Activated naive CD8-positive, alpha-beta T cell treated with anti-CD3 and anti-CD28 coated beads, Interleukin-2, amount 50 U/mL, for 24 hours (primary cell): ENCODE data around the gene FTCDNL1.
A peak's percentile ranks its signal among the peaks of the same experiment; 100 is the strongest.

Source experiments
- ATAC-seq: fragments of 150-1000 bp; cut with Tn5 transposase; one replicate; pipeline ENCODE4 v1.10.0; 2021
- DNase-seq: peaks from one replicate; pipeline ENCODE4 v3.0.0; 2021
- H3K27ac Mint-ChIP-seq: one replicate; pipeline ENCODE4 v1.8.0; 2021; ENCODE audit warnings: mild to moderate bottlenecking, mixed read lengths
- H3K27me3 Mint-ChIP-seq: one replicate; pipeline ENCODE4 v1.8.0; 2021; ENCODE audit warnings: mixed read lengths
- H3K36me3 Mint-ChIP-seq: one replicate; pipeline ENCODE4 v1.8.0; 2021; ENCODE audit warnings: low read depth, mixed read lengths
- H3K4me1 Mint-ChIP-seq: one replicate; pipeline ENCODE4 v1.8.0; 2021; ENCODE audit warnings: mixed read lengths
- H3K4me3 Mint-ChIP-seq: one replicate; pipeline ENCODE4 v1.8.0; 2021; ENCODE audit warnings: mild to moderate bottlenecking, moderate library complexity, mixed read lengths
- H3K9me3 Mint-ChIP-seq: one replicate; pipeline ENCODE4 v1.8.0; 2021; ENCODE audit warnings: mixed read lengths

Gene FTCDNL1

DNA sequence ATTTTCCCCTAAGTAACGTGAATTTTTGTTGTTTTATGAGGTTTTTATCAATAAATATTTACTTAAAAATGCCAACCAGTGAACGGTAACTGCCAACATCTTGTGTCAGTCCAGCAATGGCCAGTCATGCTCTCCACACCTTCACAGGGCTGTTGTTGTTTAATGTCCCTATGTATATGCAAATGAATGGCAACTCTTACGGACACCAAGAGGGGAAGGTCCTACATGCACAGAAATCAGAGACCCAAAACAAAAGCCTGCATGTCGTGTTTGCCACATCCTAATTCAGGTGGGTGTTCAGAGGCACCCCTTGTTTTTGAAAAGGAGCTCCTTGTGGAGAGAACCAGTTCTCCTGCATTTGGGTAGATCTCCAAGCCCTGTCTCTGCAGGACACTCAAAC, 4.8 kb upstream of the FTCDNL1 start:
- DNase-seq (no peak), ATAC-seq (no peak)
- Mint-ChIP-seq H3K9me3 (no peaks in the 10 kb centered on the region), H3K4me1 (peaks cover 4% of the 10 kb centered on the region), H3K27ac (no peak overlapping the region), H3K36me3 (no peaks in the 10 kb centered on the region), H3K27me3 (peaks cover 23% of the 10 kb centered on the region), H3K4me3 (no peak overlapping the region)

DNA sequence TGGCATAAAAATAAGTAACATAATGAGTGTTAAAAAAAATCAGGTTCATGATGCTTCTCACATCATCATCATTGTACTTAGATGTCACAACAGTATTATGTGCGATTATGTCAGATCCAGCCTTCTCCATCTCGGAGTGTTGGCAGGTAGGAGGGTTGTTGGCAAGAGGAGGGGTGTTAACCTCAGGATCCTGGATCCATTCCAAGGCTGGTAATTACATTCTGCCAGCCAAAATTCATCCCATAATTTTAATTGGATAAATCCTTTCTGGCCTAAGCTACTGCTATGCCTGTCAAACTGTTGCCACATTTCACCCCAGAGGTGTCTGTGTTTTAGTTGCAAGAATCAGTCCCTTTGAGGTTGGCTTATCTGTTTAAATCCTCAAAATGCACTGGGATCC, 891 bp upstream of the FTCDNL1 start:
- Mint-ChIP-seq H3K27ac (no peak overlapping the region), H3K27me3 (peaks cover 11% of the 10 kb centered on the region), H3K4me1 (peaks cover 10% of the 10 kb centered on the region), H3K36me3 (no peaks in the 10 kb centered on the region), H3K4me3 (no peak overlapping the region), H3K9me3 (no peaks in the 10 kb centered on the region)
- no peak for DNase-seq
- no peak for ATAC-seq

DNA sequence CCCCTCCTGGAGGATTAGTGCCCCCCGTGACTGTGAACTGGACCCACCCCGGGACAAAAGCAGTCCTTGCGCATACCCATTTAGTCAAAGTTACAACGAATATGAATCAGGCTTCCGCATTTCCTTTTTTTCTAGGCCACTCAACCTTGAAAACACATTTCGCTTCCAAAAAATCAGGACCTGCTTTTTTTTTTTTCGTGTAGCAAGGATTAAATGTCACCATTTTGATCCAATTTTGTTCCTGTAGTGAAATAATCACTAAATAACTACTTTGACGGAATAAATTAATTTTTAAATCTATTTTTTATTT, 464 bp upstream of the FTCDNL1 start:
- H3K4me3 Mint-ChIP-seq: peak overlapping the region; percentile 95
- no peak for DNase-seq
- no peaks in the 10 kb centered on the region for H3K9me3 Mint-ChIP-seq
- H3K36me3 Mint-ChIP-seq: no peaks in the 10 kb centered on the region
- peak overlapping the region; percentile 98 for H3K27ac Mint-ChIP-seq
- ATAC-seq: no peak
- peaks cover 10% of the 10 kb centered on the region for H3K4me1 Mint-ChIP-seq
- peaks cover 8% of the 10 kb centered on the region for H3K27me3 Mint-ChIP-seq

DNA sequence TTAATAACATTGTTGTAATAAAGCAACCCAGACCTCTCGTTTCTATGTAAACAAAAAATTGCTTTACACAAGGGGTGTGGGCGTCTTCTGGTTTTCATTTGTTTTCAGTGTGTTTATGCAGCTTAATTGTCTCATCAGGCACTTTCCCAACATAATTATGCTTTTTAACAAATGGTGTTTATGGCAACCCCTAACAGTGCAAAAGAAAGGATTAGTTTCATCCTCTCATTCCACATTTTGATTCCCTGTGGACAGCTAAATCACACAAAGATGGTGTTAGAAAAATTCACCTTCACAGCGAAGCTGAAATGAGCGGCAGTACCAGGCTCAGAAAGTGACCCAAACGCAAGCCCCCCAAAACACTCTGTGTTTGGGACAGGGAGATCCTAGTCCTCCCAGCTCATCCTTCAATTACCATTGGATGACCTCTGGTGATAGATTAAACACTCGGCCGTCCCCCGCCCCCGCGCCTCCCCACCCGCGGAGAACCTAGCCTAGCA, 724 bp downstream of the FTCDNL1 start:
- H3K9me3 Mint-ChIP-seq: no peaks in the 10 kb centered on the region
- peak overlapping the region; percentile 75 for H3K4me3 Mint-ChIP-seq
- DNase-seq: no peak
- H3K27ac Mint-ChIP-seq: peak overlapping the region; percentile 49
- peaks cover 8% of the 10 kb centered on the region for H3K27me3 Mint-ChIP-seq
- H3K36me3 Mint-ChIP-seq: peaks cover 2% of the 10 kb centered on the region
- peaks cover 10% of the 10 kb centered on the region for H3K4me1 Mint-ChIP-seq
- no peak for ATAC-seq

DNA sequence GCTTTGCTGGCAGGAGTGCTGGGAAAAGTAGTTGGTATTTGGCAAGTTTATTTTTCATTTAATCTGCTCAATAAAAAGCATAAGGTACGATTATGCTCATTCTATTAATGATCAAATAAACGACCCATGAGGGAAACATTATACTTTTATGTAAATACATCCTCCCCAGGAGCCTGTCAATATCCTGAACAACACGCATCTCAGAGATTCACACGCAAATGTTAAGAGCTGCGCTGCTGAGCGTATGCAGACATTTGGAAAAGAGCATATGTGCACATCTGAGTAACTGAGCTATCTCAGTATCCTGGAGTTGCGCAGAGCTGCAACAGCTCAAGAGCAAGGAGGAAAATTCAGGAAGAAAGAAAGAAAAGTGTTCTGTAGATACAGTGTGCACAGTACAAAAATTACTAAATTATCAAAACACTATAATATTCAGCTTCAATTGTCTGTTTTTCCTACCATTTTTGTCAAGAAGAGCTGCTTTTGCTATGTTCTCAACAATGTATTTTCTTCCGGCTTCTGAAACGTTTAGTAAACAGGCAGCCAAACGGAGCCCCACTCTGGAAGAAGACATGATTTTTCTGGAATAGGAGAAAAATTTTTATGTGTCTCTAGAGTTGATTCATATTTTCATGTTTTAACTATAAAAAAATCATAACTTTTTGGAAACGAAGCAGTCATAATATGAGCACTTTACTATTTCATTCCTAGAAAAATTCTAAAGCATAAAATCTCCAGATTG, 2.4 kb downstream of the FTCDNL1 start:
- peaks cover 10% of the 10 kb centered on the region for H3K4me1 Mint-ChIP-seq
- no peak overlapping the region for H3K4me3 Mint-ChIP-seq
- no peak for ATAC-seq

DNA sequence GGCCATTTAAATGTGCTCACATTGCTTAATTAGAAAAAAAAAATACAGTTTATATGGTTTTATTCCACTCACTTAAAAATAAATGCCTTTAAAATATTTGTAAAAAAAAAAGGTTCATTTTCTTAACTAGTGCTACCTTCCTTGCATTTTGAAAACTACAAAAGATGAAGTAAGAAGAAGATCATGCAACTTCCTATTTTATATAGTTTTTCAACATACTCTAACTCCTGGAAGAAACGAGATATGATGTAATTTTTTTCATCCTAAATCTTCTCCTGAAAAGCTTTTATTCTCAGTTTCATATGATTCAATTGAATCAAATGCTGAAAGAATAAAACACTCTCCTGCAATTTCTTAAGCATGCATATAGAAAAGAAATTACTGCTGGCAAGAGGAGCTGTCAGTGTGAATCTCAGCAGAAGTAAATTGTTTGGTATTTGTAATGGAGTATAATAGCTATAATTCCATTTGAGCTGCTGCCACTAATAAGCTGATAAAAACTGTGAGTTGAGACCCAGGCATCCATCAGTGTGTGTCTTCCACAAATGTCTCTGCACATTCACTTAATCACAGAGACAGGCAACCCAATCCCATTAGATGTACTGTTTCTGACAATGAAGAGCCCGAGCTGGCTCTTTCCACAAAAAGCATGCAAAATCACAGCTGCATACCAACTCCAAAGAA, 3.7 kb downstream of the FTCDNL1 start:
- no peak overlapping the region for H3K4me3 Mint-ChIP-seq

More for the DNA sequence above, 2.4 kb downstream of the FTCDNL1 start:
- H3K9me3 Mint-ChIP-seq: no peaks in the 10 kb centered on the region
- H3K27ac Mint-ChIP-seq: no peak overlapping the region
- peaks cover 4% of the 10 kb centered on the region for H3K27me3 Mint-ChIP-seq
- DNase-seq: no peak
- peaks cover 2% of the 10 kb centered on the region for H3K36me3 Mint-ChIP-seq

DNA sequence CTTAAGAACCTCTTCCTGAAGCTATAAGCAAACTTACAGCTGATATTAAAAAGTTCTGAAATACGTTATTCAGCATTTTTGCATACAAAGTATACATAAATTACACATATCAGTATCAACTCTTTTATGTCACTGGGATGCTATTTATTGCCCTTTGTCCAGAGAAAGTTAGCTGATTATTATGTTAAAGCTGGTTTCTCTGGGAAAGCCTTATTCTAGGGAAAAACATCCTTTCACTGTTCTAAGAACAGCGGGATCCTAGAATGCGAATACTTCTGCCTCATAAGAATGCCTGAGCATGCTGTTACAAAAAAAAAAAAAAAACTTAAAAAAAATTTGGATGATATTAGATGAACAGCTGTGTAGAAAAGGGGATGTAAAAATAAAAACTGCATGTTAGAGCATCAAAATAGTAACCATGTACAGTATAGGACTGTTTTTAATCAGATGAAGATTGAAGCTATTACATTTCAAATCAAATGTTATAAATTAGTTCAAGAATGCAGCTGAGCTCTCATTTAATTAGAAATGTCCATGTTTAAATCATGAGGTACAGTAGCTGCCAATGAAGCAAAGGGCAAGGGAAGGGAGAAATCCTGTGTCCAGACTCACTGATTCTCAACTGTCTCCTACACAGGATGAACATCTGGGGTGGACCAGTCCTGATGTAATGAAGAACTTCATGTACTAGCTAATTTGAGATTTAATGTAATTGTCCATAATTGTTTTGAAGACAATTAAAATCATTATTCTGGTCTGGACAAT, 8.2 kb downstream of the FTCDNL1 start:
- H3K27ac Mint-ChIP-seq: no peak overlapping the region
- no peak for ATAC-seq
- H3K36me3 Mint-ChIP-seq: peaks cover 4% of the 10 kb centered on the region

More for the DNA sequence above, 3.7 kb downstream of the FTCDNL1 start:
- DNase-seq (no peak), ATAC-seq (no peak)
- Mint-ChIP-seq H3K27me3 (peaks cover 4% of the 10 kb centered on the region), H3K36me3 (peaks cover 2% of the 10 kb centered on the region), H3K4me1 (peaks cover 10% of the 10 kb centered on the region), H3K27ac (no peak overlapping the region), H3K9me3 (no peaks in the 10 kb centered on the region)

DNA sequence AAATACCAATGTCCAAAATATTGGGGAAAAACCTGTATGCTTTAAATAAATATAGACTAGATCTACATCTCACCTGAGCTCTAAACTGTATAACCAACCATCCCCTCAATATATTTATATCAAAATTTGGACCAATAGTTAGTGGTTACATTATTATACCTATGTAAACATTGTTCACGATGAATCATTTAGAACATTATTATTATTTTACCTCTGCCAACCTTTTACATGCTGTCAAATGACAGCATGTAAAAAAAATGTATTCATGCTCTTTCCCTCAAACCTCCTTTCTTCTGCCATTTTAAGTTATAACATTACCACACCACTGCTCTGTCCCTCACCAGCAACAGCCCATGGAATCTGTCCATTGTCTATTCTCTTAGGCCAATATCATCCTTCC, 9.6 kb downstream of the FTCDNL1 start:
- no peak overlapping the region for H3K27ac Mint-ChIP-seq
- no peaks in the 10 kb centered on the region for H3K4me1 Mint-ChIP-seq
- ATAC-seq (no peak), DNase-seq (no peak)
- H3K27me3 Mint-ChIP-seq: no peaks in the 10 kb centered on the region
- no peaks in the 10 kb centered on the region for H3K9me3 Mint-ChIP-seq
- no peak overlapping the region for H3K4me3 Mint-ChIP-seq
- peaks cover 7% of the 10 kb centered on the region for H3K36me3 Mint-ChIP-seq

More for the DNA sequence above, 8.2 kb downstream of the FTCDNL1 start:
- Mint-ChIP-seq H3K9me3 (no peaks in the 10 kb centered on the region), H3K4me3 (no peak overlapping the region), H3K4me1 (no peaks in the 10 kb centered on the region), H3K27me3 (no peaks in the 10 kb centered on the region)
- DNase-seq: no peak

DNA sequence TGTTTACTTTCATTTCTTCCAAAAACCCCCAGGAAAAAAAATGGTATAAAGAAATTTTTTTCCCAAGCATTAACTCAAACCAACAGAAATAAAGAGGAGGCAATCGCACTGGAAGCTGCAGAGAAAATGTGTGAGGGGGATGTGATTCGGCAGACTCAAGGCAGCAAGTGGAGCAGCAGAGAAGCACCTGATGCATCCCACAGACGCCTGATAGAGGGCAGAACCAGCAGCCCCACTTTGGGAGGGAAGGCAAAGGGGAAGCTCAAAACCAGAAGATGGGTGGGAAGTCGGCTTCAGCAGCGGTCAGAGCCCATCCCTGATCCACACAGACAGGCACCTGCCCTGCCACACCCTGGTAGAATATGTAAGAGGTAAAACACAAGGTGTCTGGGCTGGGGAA, 12.6 kb downstream of the FTCDNL1 start:
- Mint-ChIP-seq H3K9me3 (no peaks in the 10 kb centered on the region), H3K27ac (no peak overlapping the region), H3K4me1 (no peaks in the 10 kb centered on the region), H3K36me3 (peaks cover 5% of the 10 kb centered on the region), H3K27me3 (no peaks in the 10 kb centered on the region), H3K4me3 (no peak overlapping the region)
- DNase-seq (no peak), ATAC-seq (no peak)

DNA sequence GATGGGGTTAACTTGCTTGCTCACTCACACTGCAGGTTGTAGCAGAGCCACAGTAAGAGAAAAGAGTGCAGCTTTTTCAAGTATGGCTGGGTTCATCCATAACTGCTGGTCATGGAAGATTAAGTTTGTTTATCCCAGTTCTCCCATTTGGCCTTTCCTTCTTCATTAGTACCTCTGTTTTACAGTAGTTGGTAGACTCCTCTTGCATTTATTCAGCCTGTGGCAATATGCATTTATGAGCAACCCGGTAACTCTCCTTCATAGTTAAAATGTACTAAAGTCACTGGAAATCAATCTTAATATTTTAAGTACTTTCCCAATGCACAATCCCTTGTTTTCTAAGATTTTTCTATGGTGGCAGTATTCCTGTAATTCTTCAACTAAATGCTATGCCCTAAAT, 14.0 kb downstream of the FTCDNL1 start:
- Mint-ChIP-seq H3K9me3 (no peaks in the 10 kb centered on the region), H3K27me3 (no peaks in the 10 kb centered on the region), H3K4me3 (no peak overlapping the region), H3K27ac (no peak overlapping the region), H3K36me3 (peaks cover 5% of the 10 kb centered on the region), H3K4me1 (no peaks in the 10 kb centered on the region)
- ATAC-seq (no peak), DNase-seq (no peak)

DNA sequence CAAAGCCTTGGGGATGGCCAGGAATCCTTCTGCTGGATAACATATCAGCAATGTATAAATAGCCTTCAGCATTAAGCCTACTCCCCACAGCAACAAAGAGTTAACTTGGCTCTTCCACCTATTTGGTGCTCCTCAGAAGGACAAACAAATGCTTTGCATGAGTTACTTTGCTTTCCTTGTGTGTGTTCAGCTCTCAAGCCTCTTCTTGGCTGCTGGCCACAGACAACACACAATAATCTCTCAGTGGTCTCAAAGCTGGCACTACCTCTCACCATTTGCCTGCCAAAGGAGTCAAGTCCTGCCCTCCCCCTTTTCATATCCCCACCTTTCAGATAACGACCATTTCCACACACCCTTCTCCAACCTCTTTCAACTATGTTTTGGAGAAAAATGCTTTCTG, 17.5 kb downstream of the FTCDNL1 start:
- Mint-ChIP-seq H3K27ac (no peak overlapping the region), H3K4me3 (no peak overlapping the region), H3K4me1 (no peaks in the 10 kb centered on the region), H3K36me3 (peaks cover 5% of the 10 kb centered on the region), H3K27me3 (no peaks in the 10 kb centered on the region), H3K9me3 (no peaks in the 10 kb centered on the region)
- DNase-seq (no peak), ATAC-seq (no peak)

DNA sequence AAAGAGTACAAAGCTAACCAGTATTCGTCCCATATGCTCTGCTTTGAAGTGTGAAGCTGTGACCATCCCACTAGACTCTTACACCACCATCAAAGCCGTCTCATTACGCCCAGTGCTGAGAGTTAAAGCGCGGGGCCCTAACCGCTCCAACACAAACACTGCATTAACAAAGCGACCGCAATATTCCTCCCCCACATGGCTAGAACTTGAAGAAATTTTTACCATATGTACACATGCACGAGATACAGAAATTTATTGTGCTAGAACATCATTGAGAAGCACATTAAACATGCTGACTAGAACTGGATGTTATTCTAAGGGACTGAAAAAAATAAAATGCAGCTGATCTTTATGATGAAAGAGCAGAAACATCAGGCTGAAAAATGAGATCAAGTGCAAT, 20.5 kb downstream of the FTCDNL1 start:
- H3K4me1 Mint-ChIP-seq: no peaks in the 10 kb centered on the region
- no peaks in the 10 kb centered on the region for H3K36me3 Mint-ChIP-seq
- H3K4me3 Mint-ChIP-seq: no peak overlapping the region
- no peaks in the 10 kb centered on the region for H3K27me3 Mint-ChIP-seq
- DNase-seq: no peak
- no peak for ATAC-seq
- no peaks in the 10 kb centered on the region for H3K9me3 Mint-ChIP-seq
- no peak overlapping the region for H3K27ac Mint-ChIP-seq

DNA sequence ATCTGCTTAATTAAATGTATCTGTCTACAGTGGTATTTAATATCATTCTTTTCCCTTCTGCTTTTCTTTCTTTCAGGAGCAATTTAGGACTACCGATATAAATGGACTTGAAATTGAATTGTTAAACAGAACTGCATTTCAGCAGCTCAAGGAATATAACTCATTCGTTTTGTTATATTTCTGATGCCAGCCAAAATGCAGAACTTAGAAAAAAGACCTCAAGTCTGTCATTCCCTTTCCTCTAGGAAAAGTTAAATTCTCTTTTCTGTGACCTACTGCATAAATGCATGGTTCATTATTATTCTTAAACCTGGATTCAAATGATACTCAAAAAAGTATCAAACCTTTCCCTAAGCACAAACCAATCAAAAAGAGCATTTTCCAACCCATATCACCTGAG, 21.4 kb downstream of the FTCDNL1 start:
- H3K27me3 Mint-ChIP-seq: no peaks in the 10 kb centered on the region
- H3K9me3 Mint-ChIP-seq: no peaks in the 10 kb centered on the region
- H3K36me3 Mint-ChIP-seq: no peaks in the 10 kb centered on the region
- DNase-seq (no peak), ATAC-seq (no peak)
- H3K4me3 Mint-ChIP-seq: no peak overlapping the region
- no peak overlapping the region for H3K27ac Mint-ChIP-seq
- no peaks in the 10 kb centered on the region for H3K4me1 Mint-ChIP-seq

DNA sequence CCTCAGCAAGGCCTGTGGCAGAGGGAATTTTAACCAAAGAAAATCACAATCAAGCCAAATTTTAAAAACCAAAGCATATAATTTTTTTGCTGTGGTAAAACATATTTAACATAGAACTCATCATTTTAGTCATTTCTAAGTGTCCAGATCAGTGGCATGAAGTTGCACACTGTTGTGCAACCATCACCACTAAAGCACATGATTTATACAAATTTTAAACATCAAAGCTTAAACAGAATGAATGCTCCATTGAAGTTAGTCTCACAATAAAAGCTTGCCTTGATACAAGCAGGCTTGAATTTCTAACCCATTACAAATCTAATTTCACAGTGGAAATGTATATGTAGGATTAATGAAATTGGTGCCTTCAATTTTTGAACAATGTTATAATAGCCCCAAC, 31.2 kb downstream of the FTCDNL1 start:
- no peak for DNase-seq
- Mint-ChIP-seq H3K27me3 (no peaks in the 10 kb centered on the region), H3K9me3 (no peaks in the 10 kb centered on the region), H3K4me1 (no peaks in the 10 kb centered on the region), H3K36me3 (no peaks in the 10 kb centered on the region), H3K4me3 (no peak overlapping the region), H3K27ac (no peak overlapping the region)
- no peak for ATAC-seq

DNA sequence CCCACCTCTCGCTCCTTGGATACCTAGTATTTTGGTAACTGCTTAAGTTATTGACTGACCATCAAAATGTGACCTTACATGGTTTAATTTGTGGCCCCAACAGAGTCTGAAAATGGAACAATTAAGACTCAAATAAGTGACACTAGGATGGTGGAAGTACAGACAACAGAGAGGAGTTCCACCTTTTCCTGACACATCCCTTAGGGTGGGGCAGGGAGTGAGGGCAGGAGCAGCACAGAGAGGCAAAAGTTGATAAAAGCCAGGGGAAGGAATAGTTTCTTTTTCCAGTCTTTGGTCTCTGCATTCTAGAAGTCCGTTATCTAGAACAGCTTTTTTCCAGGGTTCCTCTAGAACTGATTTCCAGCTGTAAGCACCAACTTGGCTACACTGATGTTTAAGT, 32.2 kb downstream of the FTCDNL1 start:
- ATAC-seq: no peak
- Mint-ChIP-seq H3K27me3 (no peaks in the 10 kb centered on the region), H3K4me3 (no peak overlapping the region), H3K36me3 (no peaks in the 10 kb centered on the region), H3K4me1 (no peaks in the 10 kb centered on the region), H3K27ac (no peak overlapping the region), H3K9me3 (no peaks in the 10 kb centered on the region)
- DNase-seq: no peak
